ENCODE data around the gene SSC4D. TPM values are rescaled to one million over a fixed set of nuclear protein-coding genes. Genes with fewer than 3 reads are reported as not detected.

SSC4D gene
- total and polyA plus RNA-seq, 9 of the 15 experiments (the other 6 are each of a cell fraction or from before 2014, with no cell fraction given), result 0.06 to 1.1 (median 0.85) TPM; not detected in 1

- TF ChIP-seq KAT7 (CRISPR knock-in tag; IDR thresholded peaks at IDR 0.05; ENCODE audit: borderline replicate concordance) (no peak), SMAD2 (IDR thresholded peaks at IDR 0.05; ENCODE audit: low read depth, low read length) (no peak), CCNT2 (IDR thresholded peaks at IDR 0.05; ENCODE audit: borderline replicate concordance, extremely low read depth, insufficient read length, low read depth, low read length) (no peak), CREM (IDR thresholded peaks at IDR 0.05; ENCODE audit: low read depth) (no peak), STAT5A (IDR thresholded peaks at IDR 0.05; ENCODE audit: borderline replicate concordance, low read length) (no peak), IRF2 (CRISPR knock-in tag; IDR thresholded peaks at IDR 0.05) (no peak), MXI1 (IDR thresholded peaks at IDR 0.05; ENCODE audit: low read depth, low read length) (no peak), ZNF778 (CRISPR knock-in tag; IDR thresholded peaks at IDR 0.05) (no peak), CREB1 (IDR thresholded peaks at IDR 0.05) (no peak), CREB1 (CRISPR knock-in tag; IDR thresholded peaks at IDR 0.05) (no peak), MLX (CRISPR knock-in tag; conservative IDR thresholded peaks at IDR 0.05) (no peak), GTF2F1 (IDR thresholded peaks at IDR 0.05; ENCODE audit: low read depth, low read length) (no peak), ZBTB34 (CRISPR knock-in tag; IDR thresholded peaks at IDR 0.05) (no peak), TAF1 (IDR thresholded peaks at IDR 0.05; ENCODE audit: control insufficient read depth, extremely low read depth, insufficient read depth, low read length, severe bottlenecking) (no peak), MLLT1 (IDR thresholded peaks at IDR 0.05) (0 out of 4 replicates have a peak, but pooled peaks of 1 of the 2 experiments have one; percentile 44), TCF7 (IDR thresholded peaks at IDR 0.05; ENCODE audit: borderline replicate concordance) (no peak), HMBOX1 (IDR thresholded peaks at IDR 0.05) (no peak), MCM7 (IDR thresholded peaks at IDR 0.05) (no peak), ZNF445 (CRISPR knock-in tag; IDR thresholded peaks at IDR 0.05; ENCODE audit: low read depth) (no peak), ERF (CRISPR knock-in tag; IDR thresholded peaks at IDR 0.05) (no peak), ZNF146 (CRISPR knock-in tag; IDR thresholded peaks at IDR 0.05; ENCODE audit: unreplicated experiment) (no peak), THRB (CRISPR knock-in tag; conservative IDR thresholded peaks at IDR 0.05) (peak; percentile 69; the same call in 1 of the 2 replicates)
Measured at GRCh38 chr7:76383089-76383944, 26.2 kb downstream of the SSC4D start (continued).

Measured in K562 (cell line).